BE2C (cell line): Measurements from ENCODE around the gene RAMP3.
A peak's percentile ranks its signal among the peaks of the same experiment; 100 is the strongest.

Experiments
- DNase-seq: peaks from one replicate; pipeline ENCODE4 v3.0.0-alpha.2; 2020
- H3K27me3 ChIP-seq: fragments of 250-450 bp; sonication (Bioruptor Pico); 2 replicates; pipeline ENCODE4 v1.5.1; 2020; ENCODE audit warnings: mild to moderate bottlenecking
- H3K36me3 ChIP-seq: fragments of 250-450 bp; sonication (Bioruptor Pico); 2 replicates; pipeline ENCODE4 v1.5.1; 2020; ENCODE audit warnings: mild to moderate bottlenecking
- H3K4me1 ChIP-seq: fragments of 250-450 bp; sonication (Bioruptor Pico); 2 replicates; pipeline ENCODE4 v1.5.1; 2020
- H3K4me3 ChIP-seq: 2 replicates; pipeline ENCODE4 v1.5.1; 2011; ENCODE audit warnings: low read depth, low read length
- H3K9me3 ChIP-seq: fragments of 250-450 bp; sonication (Bioruptor Pico); 2 replicates; pipeline ENCODE4 v1.5.1; 2020
- TF ChIP-seq, protein P1 (sequence below): IDR thresholded peaks from 2 replicates; pipeline ENCODE4 v1.5.1; 2012; ENCODE audit warnings: mild to moderate bottlenecking, low read depth, low read length

RAMP3 gene

DNA sequence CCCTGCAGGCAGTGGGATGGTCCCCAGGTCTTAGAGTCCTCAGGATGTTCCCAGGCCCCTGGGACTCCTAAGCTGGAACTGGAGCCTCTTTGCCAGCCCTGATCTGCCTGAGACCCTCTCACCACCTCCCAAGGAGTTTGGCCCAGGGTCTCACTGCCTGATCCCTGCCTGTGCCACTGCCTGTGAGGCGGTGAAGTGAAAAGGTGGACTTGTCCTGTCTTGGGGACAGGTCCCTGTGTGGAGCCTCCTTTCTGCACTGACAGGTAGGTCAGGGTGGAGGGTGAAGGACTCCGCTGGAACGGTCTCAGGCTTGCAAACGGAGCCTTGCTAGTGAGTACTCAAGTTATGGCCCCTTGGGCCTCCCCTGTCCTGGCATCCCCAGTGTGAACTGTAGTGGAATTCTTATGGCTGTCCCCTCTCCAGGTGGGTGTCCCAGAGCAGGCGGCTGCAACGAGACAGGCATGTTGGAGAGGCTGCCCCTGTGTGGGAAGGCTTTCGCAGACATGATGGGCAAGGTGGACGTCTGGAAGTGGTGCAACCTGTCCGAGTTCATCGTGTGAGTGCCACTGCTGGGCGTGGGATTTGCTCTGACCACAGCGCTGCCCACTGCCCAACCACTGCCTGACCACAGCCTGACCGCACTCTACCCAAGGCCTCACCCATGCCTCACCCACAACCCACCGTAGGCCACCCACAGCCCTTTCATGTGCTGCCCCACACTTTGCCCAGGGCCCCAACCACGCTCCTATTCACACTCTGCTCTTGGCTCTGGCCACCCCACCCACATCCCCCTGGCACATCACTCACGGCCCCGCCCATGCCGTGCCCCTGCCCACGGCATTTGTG, 19.5 kb downstream of the RAMP3 start:
- H3K36me3 ChIP-seq, result no peaks in the 10 kb centered on the region
- DNase-seq, result no peak
- no peaks in the 10 kb centered on the region for H3K9me3 ChIP-seq
- no peak overlapping the region for H3K4me3 ChIP-seq
- H3K27me3 ChIP-seq, result no peaks in the 10 kb centered on the region
- TF ChIP-seq, protein P1, sequence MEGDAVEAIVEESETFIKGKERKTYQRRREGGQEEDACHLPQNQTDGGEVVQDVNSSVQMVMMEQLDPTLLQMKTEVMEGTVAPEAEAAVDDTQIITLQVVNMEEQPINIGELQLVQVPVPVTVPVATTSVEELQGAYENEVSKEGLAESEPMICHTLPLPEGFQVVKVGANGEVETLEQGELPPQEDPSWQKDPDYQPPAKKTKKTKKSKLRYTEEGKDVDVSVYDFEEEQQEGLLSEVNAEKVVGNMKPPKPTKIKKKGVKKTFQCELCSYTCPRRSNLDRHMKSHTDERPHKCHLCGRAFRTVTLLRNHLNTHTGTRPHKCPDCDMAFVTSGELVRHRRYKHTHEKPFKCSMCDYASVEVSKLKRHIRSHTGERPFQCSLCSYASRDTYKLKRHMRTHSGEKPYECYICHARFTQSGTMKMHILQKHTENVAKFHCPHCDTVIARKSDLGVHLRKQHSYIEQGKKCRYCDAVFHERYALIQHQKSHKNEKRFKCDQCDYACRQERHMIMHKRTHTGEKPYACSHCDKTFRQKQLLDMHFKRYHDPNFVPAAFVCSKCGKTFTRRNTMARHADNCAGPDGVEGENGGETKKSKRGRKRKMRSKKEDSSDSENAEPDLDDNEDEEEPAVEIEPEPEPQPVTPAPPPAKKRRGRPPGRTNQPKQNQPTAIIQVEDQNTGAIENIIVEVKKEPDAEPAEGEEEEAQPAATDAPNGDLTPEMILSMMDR, result no peak
- no peaks in the 10 kb centered on the region for H3K4me1 ChIP-seq

DNA sequence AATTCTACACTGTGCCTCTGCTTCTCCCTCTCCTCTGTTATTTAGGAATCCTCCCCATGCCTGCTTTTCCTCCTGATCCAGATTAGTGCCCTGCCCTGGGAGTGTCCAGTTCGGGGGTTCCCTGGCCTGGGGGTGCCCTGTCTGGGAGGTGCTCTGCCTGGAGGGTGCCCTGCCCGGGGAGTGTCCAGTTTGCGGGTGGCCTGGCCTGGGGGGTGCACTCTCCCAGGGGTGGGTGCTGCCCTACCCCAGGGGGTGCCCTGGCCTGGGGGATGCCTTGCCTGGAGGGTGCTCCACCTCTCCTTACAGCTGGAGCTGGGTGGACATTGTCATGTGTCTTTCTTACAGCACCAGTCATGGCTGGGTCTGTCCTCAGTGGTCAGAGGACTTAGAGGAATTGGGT, 20.2 kb downstream of the RAMP3 start:
- no peaks in the 10 kb centered on the region for H3K4me1 ChIP-seq
- H3K36me3 ChIP-seq, result no peaks in the 10 kb centered on the region
- H3K4me3 ChIP-seq, result no peak overlapping the region
- no peak for DNase-seq
- no peaks in the 10 kb centered on the region for H3K9me3 ChIP-seq
- TF ChIP-seq, protein P1, result no peak
- H3K27me3 ChIP-seq, result no peaks in the 10 kb centered on the region

DNA sequence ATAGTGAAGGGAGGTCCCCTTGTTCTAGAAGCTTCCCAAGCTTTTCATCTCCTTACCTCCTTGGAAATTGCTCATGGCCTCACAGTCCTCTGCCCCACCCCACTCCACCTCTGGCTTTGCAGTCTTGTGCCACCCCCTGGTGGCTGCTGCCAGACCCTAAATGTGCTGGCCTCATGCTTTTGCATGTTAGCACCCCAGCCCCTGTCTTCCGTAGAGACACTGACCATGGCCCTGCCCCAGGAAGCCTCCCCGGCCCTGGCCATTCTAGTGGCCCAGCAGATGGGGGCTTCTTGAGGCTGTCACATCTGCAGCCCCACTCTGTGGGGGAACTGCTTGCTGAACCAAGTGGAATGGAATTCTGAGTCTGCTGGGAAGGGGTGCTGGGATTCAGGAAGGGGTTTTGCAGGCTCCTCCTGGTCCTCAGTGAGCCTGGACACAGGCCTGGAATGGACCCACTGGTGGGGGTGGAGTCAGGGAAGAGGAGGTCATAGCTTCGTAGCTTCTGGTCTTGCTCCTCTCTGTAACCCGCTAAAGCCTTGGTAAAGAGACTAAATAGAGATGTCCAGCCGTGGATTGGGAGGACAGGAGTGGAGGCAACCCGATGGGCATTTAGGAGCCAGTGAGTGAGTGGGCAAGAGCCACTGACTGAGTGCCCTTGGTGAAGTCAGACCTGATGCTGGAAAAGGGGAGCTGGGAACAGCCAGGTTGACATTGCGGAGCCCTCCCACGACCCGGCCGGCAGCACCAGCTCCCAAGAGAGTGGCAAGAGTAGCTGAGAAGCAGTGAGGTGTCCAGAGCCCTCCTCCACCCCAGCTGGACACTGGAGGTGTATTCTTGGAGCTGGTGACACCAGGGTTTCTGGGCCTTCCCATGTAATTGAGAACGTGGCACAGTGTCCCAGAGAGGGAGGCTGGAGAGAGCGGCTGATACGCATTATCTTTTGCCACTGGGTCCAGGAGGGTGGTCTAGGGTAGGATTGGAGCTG, 20.9 kb downstream of the RAMP3 start:
- DNase-seq, result peak; percentile 43
- no peaks in the 10 kb centered on the region for H3K4me1 ChIP-seq
- H3K9me3 ChIP-seq, result no peaks in the 10 kb centered on the region
- no peaks in the 10 kb centered on the region for H3K36me3 ChIP-seq
- no peaks in the 10 kb centered on the region for H3K27me3 ChIP-seq
- H3K4me3 ChIP-seq, result no peak overlapping the region
- TF ChIP-seq, protein P1, result peak; percentile 35; the same call in 1 of the 2 replicates

DNA sequence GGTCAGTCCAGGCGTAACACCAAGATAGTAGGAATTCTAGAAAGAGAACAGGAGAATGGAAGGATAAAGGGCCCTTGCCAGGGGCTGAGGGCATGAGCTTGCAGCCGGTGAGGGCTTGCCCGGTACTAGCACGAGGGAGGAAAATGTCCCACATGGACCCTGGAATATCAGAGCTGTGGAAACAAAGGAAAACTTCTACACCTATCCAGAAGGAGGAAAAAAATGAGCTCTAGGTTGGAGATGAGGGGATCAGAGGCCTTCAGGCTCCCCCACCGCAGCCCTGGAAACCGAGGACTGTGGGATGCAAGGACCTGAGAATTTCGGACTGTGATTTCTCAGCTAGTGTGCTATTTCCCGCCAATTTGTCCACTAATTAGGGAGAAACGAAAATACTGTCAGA, 22.1 kb downstream of the RAMP3 start:
- Histone ChIP-seq H3K9me3 (no peaks in the 10 kb centered on the region), H3K27me3 (no peaks in the 10 kb centered on the region), H3K4me3 (no peak overlapping the region), H3K4me1 (no peaks in the 10 kb centered on the region), H3K36me3 (no peaks in the 10 kb centered on the region)
- no peak for DNase-seq
- TF ChIP-seq, protein P1, result no peak

DNA sequence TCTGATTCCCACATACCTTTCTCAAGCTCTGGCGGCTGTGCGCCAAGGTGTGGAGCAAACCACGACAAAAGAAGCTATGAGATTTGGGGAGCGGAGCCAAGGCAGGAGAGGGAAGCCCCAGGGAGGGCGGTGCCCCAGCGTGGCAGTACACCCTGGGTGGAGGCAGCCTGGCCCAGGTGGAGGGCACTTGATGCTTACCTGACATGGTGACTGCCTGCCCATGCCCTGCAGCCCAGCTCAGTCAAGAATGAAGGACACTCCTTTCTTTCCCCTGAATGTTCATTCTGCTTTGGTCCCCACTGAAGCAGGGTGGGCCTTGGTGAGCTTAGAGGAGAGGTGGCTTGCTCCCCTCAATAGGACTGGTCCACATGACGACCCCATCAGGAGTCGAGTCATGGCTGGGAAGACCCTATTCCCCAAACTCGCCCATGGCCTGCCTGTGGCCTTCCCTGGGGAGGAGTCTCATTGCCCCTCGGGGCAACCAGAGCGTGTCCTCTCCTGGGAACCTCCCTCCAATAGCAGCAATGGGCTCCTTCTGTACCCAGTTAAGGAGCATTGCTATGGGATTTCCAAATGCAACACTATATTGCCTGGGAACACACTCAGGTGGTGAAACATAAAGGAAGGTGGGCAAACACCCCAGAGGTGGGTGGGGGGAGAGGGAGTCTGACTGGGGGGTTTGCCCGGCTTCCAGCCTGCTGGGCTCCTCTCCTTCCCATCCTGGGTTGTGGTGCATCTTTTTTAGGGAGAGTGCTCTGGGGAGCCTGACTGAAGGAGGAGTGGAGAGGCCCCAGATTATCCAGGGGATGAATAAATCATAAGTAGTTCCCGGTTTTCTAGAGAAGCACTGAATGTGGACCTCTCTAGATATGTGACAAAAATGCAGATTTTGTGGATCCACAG, 22.7 kb downstream of the RAMP3 start:
- Histone ChIP-seq H3K36me3 (no peaks in the 10 kb centered on the region), H3K9me3 (no peaks in the 10 kb centered on the region), H3K27me3 (no peaks in the 10 kb centered on the region), H3K4me1 (no peaks in the 10 kb centered on the region), H3K4me3 (no peak overlapping the region)
- DNase-seq, result no peak
- TF ChIP-seq, protein P1, result no peak
